Measurements from ENCODE around the gene SLC16A11. TPM values are rescaled to one million over a fixed set of nuclear protein-coding genes. Genes with fewer than 3 reads are reported as not detected.
A peak's percentile ranks its signal among the peaks of the same experiment; 100 is the strongest.

The SLC16A11 gene
- total and polyA plus RNA-seq, 10 of the 15 experiments (the other 5 are each of a cell fraction or from before 2014, with no cell fraction given): 0.11 to 2.7 (median 0.84) TPM

DNA sequence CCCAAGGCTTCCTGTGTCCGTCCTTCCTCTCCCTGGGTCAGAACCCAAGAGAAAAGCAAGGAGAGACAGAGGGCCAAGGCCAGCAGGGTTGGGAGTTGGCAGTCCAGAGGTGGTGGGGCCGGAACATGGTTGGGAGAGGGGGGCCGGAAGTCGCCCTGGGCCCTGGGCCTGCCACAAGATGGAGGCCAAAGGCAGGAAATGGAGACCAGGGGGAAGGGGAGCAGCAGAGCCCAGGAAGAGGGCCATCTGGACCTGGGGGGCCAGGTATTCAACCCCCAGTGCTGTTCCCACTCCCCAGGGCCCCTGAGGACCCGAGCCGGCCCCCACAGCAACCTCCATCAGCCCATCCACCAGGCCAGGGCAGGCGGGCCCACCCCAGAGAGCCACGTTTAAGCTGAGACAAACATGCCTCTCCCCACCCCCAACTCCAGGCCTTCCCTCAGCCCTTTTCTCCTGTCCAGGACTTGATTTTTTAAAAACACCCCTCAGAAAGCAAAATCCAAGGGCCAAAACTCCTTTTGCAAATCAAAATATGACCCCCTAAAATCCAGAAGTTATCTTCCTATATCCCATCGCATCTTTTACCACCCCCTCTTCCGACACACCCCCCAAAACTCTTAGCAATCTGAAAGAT, 25.4 kb downstream of the SLC16A11 start:
- FAIRE-seq (no peak), DNase-seq (ENCODE audit: low read depth, low spot score) (no peak), ATAC-seq (no peak)
- SMC1A ChIA-PET (ENCODE audit: uncharacterized antibody, unreplicated experiment): interaction anchor here (1.7 kb wide), 1 partner anchor 175 kb away, joined by 6 read pairs; no protein-coding TSS in a partner anchor
- no peaks in the 10 kb centered on the region for H3K27me3 ChIP-seq (replicated peaks in 1 of 2; ENCODE audit: control insufficient read depth in 2 of 2, insufficient read depth in 2 of 2, low read length in 1 of 2)
- RAD21 ChIA-PET (ENCODE audit: unreplicated experiment): interaction anchor here (0.6 kb wide), 2 partner anchors 17 to 26 kb away, joined by 3 to 6 read pairs; partner anchors contain the start of genes SLC16A11 and SLC16A13
- no peak overlapping the region for H3K9ac ChIP-seq (ENCODE audit: control insufficient read depth, insufficient read depth, low read length)
- peaks cover 41% of the 10 kb centered on the region for H3K4me1 ChIP-seq (ENCODE audit: control insufficient read depth, insufficient read depth, low read length)
- CTCF ChIA-PET: interaction anchor here (0.8 to 8.8 kb wide), 3 partner anchors 11 to 175 kb away, joined by 4 to 167 read pairs (median 9); partner anchors contain the start of gene RNASEK
- peaks cover 0 to 4% of the 10 kb centered on the region in 2 experiments; a peak in 2 of 4 replicates for H3K36me3 ChIP-seq (ENCODE audit: control insufficient read depth in 2 of 2, insufficient read depth in 2 of 2, low read length in 1 of 2)
- POLR2A ChIA-PET: interaction anchor here (0.5 to 1.8 kb wide), 4 partner anchors 17 to 199 kb away, joined by 3 to 10 read pairs (median 6); partner anchors contain the start of gene SLC16A13
- H2AFZ ChIP-seq (ENCODE audit: control insufficient read depth, low read depth, low read length): no peak overlapping the region
- no peak overlapping the region for H3K4me2 ChIP-seq (ENCODE audit: control insufficient read depth, insufficient read depth)
- no peak overlapping the region for H3K4me3 ChIP-seq
- peaks cover 27% of the 10 kb centered on the region for H3K79me2 ChIP-seq (ENCODE audit: control insufficient read depth, insufficient read depth, low read length)
- H4K20me1 ChIP-seq (ENCODE audit: control insufficient read depth, insufficient read depth): no peaks in the 10 kb centered on the region
- intact Hi-C loops (cut with micrococcal nuclease; ENCODE audit: unreplicated experiment) (loop anchor here (10.0 kb wide), 1 partner anchor 264 kb away; the partner anchor contains the start of gene XAF1), in situ Hi-C loops (cut with MboI) (no loop called here)
- H3K9me3 ChIP-seq (replicated peaks; ENCODE audit: control insufficient read depth, insufficient read depth, low read length): no peaks in the 10 kb centered on the region
- WGBS (ENCODE audit: insufficient coverage, insufficient replicate concordance, low lambda C conversion rate, missing lambda C conversion rate): 84% methylated on average over 10 of the region's 10 CpGs
- H3K27ac ChIP-seq (ENCODE audit: control insufficient read depth, insufficient read depth): no peak overlapping the region
- TF ChIP-seq YY1 (IDR thresholded peaks at IDR 0.05; ENCODE audit: low read depth, low read length): peak; percentile 76
- no peak for TF ChIP-seq EP300 (IDR thresholded peaks at IDR 0.05; ENCODE audit: borderline replicate concordance in 1 of 2, control insufficient read depth in 1 of 2, low read depth in 2 of 2, low read length in 2 of 2)
- TF ChIP-seq HDGF (IDR thresholded peaks at IDR 0.05): peak; percentile 46; the same call in 1 of the 2 replicates
- no TSS peak for BruUV-seq (replicated peaks)

DNA sequence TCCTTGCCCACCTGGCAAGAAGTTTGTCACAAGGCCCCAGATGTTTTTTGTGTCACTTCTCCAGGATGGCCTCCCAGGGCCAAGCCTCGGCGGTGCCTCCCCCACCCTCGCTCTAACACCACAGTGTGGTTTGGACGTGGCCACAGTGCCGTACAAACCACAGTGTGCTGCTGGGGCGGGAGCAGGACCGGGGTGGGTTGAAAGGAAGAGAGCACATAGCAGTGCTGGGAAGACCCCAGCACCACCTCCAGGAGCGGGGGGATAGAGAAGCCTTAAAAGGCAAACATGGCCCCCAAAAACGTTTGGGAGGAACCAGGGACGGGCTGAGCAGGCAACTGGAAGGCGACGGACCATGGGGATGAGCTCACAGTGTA, 26.1 kb downstream of the SLC16A11 start:
- Histone ChIP-seq H2AFZ (ENCODE audit: control insufficient read depth, low read depth, low read length) (no peak overlapping the region), H3K4me3 (no peak overlapping the region), H3K27ac (ENCODE audit: control insufficient read depth, insufficient read depth) (no peak overlapping the region), H3K4me2 (ENCODE audit: control insufficient read depth, insufficient read depth) (no peak overlapping the region; the same call in 1 of the 2 replicates), H3K9me3 (replicated peaks; ENCODE audit: control insufficient read depth, insufficient read depth, low read length) (no peaks in the 10 kb centered on the region), H3K36me3 (ENCODE audit: control insufficient read depth in 2 of 2, insufficient read depth in 2 of 2, low read length in 1 of 2) (peaks cover 0 to 4% of the 10 kb centered on the region in 2 experiments; a peak in 2 of 4 replicates), H3K27me3 (replicated peaks in 1 of 2; ENCODE audit: control insufficient read depth in 2 of 2, insufficient read depth in 2 of 2, low read length in 1 of 2) (no peaks in the 10 kb centered on the region), H3K79me2 (ENCODE audit: control insufficient read depth, insufficient read depth, low read length) (peaks cover 33% of the 10 kb centered on the region), H3K4me1 (ENCODE audit: control insufficient read depth, insufficient read depth, low read length) (peaks cover 37% of the 10 kb centered on the region), H4K20me1 (ENCODE audit: control insufficient read depth, insufficient read depth) (no peaks in the 10 kb centered on the region), H3K9ac (ENCODE audit: control insufficient read depth, insufficient read depth, low read length) (no peak overlapping the region)
- ChIA-PET POLR2A (interaction anchor here (0.5 kb wide), 1 partner anchor 21 kb away, joined by 3 read pairs; no protein-coding TSS in a partner anchor), CTCF (interaction anchor here (0.6 to 8.8 kb wide), 5 partner anchors 10 to 174 kb away, joined by 3 to 167 read pairs (median 4); partner anchors contain the start of gene RNASEK), RAD21 (ENCODE audit: unreplicated experiment) (no interaction called here), SMC1A (ENCODE audit: uncharacterized antibody, unreplicated experiment) (interaction anchor here (1.7 kb wide), 1 partner anchor 175 kb away, joined by 6 read pairs; no protein-coding TSS in a partner anchor)
- ATAC-seq (no peak), DNase-seq (ENCODE audit: low read depth, low spot score) (no peak), FAIRE-seq (no peak)
- 42% methylated on average over 12 of the region's 12 CpGs for WGBS (ENCODE audit: insufficient coverage, insufficient replicate concordance, low lambda C conversion rate, missing lambda C conversion rate)
- intact Hi-C loops (cut with micrococcal nuclease; ENCODE audit: unreplicated experiment): loop anchor here (10.0 kb wide), 1 partner anchor 263 kb away; the partner anchor contains the start of gene XAF1
- in situ Hi-C loops (cut with MboI): no loop called here
- BruUV-seq (replicated peaks): no TSS peak
- TF ChIP-seq YY1 (IDR thresholded peaks at IDR 0.05; ENCODE audit: low read depth, low read length) (no peak), RUNX3 (IDR thresholded peaks at IDR 0.05; ENCODE audit: low read length) (peak; percentile 92), KAT2A (conservative IDR thresholded peaks at IDR 0.05; ENCODE audit: control insufficient read depth, low read depth, low read length) (no peak), MTA2 (IDR thresholded peaks at IDR 0.05; ENCODE audit: low read depth) (no peak), POLR2AphosphoS5 (IDR thresholded peaks at IDR 0.05; ENCODE audit: low read length) (no peak), BRCA1 (IDR thresholded peaks at IDR 0.05; ENCODE audit: low read depth, low read length) (no peak), TCF12 (IDR thresholded peaks at IDR 0.05; ENCODE audit: low read depth, low read length) (0 out of 2 replicates have a peak, but pooled peaks have one; percentile 5), IKZF1 (conservative IDR thresholded peaks at IDR 0.05) (peak; percentile 33; the same call in 1 of the 2 replicates), MEF2B (IDR thresholded peaks at IDR 0.05; ENCODE audit: partially characterized antibody, poor library complexity, severe bottlenecking) (no peak), SREBF1 (IDR thresholded peaks at IDR 0.05; ENCODE audit: low read length) (no peak), NR2C1 (IDR thresholded peaks at IDR 0.05) (no peak), EGR1 (IDR thresholded peaks at IDR 0.05; ENCODE audit: borderline replicate concordance in 1 of 2, low read depth in 2 of 2, low read length in 2 of 2) (peak in 1 of 2 experiments; percentile 35; a peak in 1 of 3 replicates), NFYA (IDR thresholded peaks at IDR 0.05; ENCODE audit: borderline replicate concordance, low read depth, low read length) (no peak), POLR2A (IDR thresholded peaks at IDR 0.05; ENCODE audit: low read depth, low read length) (peak; percentile 36; the same call in 1 of the 2 replicates)
- TF ChIP-seq, protein P1, sequence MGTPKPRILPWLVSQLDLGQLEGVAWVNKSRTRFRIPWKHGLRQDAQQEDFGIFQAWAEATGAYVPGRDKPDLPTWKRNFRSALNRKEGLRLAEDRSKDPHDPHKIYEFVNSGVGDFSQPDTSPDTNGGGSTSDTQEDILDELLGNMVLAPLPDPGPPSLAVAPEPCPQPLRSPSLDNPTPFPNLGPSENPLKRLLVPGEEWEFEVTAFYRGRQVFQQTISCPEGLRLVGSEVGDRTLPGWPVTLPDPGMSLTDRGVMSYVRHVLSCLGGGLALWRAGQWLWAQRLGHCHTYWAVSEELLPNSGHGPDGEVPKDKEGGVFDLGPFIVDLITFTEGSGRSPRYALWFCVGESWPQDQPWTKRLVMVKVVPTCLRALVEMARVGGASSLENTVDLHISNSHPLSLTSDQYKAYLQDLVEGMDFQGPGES (IDR thresholded peaks at IDR 0.05): no peak

Data from GM12878 (cell line).